ENCODE data around the gene SEMG2.

SEMG2 gene

DNA sequence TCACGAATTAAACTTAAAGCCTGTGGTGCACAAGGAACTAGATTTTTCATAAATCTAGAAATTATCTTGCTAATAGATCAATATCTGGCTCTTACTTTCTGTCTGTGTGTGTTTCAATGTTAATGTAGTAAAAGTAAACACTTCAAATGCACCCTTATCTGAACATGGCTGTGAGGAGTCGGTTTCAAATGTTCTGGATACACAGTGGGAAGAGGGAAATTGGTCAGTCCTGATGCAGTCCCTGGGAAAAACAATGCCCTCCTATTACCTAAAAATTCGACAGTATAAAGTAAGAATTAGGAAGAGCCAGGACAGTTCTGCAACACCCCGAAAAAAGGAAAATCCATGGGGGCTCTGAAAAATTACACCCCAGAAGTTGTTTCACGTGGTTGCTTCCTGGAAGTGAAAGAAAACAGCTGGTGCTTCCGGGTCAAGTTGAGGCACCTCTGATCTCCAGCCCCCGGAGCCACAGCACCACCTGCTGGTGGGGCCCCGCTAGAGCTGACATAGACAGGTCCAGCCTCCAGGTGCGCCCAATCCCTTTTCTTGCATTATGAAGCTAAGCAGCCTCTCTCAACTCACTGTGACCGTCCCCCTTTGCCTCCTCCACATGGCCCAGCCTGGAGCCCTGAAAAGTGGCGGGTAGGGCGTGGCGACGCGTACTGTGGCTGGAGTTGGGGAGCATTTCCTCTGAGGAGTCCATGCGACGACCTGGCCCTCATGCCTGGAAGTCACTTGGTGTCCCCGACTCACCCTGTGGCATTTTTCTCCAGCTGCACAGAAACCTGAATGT is 8.3 kb downstream of the SEMG2 start:
- peak; percentile 71 for DNase-seq

DNA sequence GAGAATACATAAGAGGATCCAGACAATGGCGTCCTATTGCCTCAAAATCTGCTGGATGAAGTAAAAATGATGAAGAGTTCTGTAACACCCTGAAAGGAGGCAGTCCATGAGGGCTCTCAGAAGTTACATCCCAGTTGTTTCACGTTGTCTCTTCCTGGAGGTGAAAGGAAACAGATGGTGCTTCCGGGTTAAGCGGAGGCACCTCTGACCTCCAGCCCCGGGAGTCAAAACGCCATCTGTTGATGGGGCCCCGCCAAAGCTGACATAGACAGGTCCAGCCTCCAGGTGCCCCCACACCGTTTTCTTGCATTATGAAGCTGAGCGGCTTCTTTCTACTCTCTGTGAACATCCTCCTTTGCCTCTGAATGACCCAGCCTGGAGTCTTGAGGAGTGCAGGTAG is 9.5 kb downstream of the SEMG2 start:
- no peak for DNase-seq

DNA sequence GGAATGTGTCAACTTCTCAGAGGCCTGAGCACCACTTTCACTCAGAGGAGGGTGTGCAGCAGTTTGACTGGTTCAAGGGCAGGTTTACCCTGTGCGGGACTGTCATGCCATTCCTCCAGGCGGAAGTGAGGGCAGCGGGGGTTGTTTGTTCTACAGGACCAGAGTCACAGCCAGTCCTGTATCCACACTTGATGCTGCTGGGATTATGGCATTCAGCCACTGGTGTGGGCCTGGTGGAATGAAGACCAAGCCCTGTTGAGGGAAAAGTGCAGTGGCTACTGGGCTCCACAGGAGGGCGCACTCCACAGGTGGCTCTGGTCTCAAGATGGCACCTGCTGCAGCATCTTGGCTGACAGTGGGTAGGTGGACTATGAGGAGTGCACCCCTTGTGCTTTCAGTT is 14.8 kb downstream of the SEMG2 start:
- DNase-seq: no peak

DNA sequence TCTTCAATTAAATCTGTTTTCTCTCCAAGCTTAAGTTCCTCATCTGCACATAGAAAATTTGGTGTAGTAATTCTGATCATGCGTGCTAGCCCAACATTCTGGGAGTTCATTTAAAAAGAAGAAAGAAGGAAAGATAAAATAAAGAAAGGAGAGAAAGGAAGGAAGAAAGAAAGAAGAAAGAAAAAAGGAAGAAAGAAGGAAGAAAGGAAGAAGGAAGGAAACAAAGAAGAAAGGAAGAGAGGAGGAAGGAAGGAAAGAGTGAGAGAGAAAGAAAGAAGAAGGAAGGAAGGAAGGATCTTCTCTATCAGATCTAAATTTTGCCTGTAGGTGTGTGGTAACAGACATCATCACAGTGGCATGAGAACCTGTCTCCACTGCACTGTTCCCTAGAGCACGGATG is 17.0 kb downstream of the SEMG2 start:
- DNase-seq: no peak

DNA sequence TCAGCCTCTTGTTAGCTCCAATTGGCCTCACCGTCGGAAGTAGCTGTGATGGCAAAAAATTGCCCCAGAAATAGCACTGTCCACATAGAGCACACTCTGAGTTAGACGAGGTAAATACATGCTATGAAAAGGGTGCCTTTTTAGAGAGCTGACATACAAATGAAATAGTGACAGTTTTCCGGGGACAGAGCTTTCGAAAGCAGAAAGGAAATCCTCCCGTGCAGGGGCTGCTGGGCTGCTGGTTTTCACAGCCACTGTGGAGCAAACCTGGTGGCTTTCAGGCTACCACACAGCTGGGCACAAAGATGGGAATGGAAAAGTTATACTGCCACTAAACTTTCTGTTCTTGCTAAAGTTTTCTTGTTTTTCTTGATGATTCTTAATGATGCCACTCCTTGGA is 24.9 kb downstream of the SEMG2 start:
- peak; percentile 13 for DNase-seq

DNA sequence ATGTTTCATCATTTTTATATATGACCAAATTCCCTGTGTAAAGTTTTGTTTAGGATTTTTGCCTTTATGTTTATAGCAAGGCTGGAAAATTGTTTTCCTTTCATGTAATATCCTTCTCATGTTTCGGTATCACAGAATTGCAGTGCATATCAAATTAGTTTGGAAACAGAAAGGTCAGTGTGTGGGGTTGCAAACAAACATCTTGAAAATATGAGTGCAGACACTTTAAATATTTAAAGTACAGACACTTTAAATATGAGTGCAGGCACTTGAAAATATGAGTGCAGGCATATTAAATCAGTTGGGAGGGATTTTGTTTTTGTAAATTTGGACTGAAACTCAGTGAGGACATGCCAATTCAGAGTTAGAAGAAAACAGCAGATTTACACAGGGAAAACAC is 26.7 kb downstream of the SEMG2 start:
- no peak for DNase-seq

DNA sequence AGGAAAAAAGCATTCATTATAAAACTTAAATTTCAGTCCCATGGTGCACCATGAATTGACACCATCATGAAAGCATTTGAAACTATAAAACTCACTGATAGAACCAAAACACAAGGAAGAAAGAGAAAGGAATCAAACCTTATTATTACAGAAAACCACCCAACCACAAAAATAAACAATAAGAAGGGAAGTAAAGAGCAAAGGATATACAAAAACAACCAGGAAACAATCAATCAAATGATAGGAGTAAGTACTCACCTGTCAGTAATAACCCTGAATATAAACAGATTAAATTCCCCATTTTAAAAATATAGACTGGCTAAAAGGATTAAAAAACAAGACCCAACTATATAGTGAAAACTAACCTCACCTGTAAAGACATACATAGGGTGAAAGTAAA is 27.4 kb downstream of the SEMG2 start:
- DNase-seq: no peak

DNA sequence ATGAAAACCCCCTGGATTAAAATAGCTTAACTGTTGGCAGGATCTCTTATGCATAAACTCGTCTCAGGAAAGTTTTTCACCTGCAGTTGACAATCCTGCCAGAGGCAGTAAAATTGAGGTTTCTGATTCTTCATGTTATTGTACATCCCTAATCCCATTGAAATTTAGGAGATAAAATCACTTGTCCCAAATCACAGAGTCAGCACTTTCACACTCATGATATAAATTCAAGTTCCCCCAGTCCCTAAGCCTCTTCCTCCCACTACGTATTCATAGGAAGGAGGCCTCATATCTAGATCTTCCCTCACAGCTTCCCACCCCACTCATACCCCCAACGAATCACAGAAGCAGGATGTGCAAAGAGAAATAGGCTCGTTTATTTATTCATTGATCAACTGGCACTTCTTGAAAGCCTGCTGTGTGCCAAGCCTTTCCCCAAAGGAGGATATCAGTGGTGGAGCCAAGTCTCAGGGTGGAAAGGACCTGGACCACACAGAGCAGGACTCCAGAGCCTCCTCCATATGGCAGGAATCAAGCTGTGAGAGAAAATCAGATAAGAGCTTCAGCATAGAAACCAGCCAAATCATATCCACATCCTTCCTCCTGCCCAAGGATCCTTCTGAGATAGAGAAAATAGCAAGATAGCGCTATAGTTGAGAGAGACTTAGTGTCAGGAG is 30.8 kb downstream of the SEMG2 start:
- no peak for DNase-seq

DNA sequence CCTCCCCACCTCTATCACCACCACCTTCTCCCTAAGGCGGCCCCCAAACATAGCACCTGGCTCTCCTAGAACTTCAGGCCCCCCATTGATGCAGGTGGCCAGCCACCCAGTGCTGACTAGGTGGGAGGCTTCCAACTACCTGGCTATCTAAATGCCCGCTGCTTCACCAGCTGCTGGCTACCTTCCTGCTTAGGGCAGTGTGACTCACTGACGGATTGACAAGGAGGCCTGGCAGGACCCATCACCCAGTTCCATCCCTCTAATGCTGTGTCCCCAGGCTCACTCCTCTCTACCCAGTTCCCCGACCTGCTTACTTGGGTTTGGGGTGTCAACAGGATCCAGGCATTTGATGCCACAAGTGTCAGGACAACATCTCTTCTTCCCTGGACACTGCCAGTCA is 32.1 kb downstream of the SEMG2 start:
- DNase-seq: no peak

DNA sequence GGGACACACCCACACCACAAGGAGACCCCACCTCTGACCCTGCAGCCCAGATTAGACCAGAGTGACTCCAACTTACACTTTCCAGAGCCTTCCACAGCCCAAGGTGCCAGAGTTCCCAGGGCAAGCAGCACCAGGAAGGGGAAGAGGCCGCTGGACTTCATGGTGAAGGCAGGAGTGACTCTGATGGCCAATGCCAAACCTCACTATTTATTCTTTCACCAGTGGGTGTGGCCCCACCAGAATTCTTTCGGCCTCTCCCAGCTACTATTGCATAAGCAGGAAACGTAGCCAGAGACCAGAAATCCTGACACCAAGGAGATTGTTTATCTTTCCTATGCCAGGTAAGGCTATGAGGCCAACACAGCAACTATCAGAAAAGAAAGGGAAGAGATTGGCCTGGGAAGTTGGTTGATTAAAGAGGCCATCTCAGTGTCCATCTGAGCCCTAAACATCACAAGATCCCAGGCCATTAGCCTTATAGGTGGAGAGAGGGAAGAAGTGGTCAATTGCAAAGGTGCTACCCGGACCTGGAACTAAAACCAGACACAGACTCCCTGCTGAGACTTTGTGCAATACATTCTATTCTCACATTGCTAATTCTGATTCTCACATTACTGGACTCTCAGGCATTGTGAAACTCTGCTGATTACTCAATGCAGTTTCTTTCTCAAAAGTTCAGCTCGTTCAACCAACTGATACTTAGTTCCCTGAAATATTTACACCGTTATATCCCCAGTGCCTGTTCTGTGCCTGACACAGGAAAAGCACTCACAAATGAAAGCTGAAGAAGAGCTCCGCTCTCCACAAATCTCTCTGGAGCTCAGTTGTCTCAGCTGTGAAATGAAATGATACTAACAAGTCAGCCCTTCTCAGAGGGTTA is 33.5 kb downstream of the SEMG2 start, which contains the start of gene SLPI:
SLPI (minus strand) TSS at position 182 of the 880 bp plus-strand sequence; CDS start at position 161, 21 bp downstream.
- peak; percentile 67 for DNase-seq

DNA sequence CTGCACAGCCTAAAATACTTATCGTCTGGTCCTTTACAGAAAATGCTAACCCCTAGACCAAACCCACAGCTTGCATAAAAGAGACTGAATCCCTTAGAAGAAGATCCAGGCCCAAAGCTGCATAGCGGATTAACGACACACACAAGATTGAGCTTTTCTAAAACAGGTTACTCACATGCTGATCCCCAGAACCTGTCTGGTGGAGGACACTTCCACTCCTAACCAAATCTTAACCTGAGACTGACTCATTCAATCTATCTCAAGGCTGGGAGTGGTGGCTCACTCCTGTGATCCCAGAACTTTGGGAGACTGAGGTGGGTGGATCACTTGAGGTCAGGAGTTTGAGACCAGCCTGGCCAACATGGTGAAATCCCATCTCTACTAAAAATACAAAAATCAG is 36.0 kb downstream of the SEMG2 start:
- DNase-seq: no peak

DNA sequence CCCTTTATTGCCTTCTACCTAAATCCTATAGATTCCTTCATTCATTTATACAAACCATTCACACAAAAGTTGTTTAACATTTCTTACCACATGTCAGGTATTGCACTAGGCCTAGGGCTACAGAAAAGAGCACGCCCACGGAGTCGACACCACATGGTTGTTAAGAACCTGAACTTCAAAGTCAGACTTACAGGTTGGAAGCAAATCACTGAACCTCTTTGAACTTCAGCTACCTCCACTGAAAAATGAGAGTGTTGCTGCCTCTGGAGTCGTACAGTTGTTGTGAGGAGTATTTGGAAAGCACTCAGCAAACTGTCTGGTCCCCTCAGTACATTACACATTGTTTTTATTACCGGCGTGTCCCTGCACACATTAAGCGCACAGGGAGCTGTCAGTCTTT is 36.5 kb downstream of the SEMG2 start:
- DNase-seq: no peak

DNA sequence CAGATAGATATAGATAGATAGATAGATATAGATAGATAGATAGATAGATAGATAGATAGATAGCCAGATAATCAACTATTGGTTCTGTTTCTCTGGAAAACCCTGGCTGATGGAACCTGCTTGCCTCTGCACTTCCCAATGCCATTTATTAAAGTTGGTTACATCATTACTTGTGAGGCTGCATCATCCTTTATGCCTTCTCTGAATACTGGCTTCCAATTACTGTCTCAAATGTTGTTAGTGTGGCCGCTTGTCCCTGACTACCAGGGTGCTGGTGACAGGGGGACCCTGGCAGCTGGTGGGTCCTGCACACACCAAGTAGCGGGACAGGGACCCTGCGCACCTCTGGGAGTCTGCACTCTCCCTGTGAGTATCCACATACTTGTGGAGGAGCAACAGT is 37.1 kb downstream of the SEMG2 start:
- DNase-seq: no peak

DNA sequence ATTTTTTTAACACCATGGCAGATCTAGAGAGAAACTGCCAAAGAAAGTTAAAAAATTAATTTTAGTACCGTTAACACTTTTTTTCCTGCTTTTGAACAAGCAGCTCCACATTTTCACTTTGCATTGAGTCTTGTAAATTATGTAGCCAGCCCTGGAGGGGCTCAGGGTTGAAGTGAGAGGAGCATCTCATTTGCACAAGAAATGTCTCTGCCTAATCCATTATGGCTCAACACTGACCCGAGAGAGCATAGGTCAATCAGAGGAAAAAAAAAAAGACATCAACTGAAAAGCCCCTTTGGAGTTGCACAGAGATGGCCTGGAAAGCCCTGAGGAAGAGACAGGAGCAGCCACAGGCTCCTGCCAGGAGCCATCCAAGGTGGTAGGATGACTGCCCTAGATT is 37.5 kb downstream of the SEMG2 start:
- DNase-seq: no peak

DNA sequence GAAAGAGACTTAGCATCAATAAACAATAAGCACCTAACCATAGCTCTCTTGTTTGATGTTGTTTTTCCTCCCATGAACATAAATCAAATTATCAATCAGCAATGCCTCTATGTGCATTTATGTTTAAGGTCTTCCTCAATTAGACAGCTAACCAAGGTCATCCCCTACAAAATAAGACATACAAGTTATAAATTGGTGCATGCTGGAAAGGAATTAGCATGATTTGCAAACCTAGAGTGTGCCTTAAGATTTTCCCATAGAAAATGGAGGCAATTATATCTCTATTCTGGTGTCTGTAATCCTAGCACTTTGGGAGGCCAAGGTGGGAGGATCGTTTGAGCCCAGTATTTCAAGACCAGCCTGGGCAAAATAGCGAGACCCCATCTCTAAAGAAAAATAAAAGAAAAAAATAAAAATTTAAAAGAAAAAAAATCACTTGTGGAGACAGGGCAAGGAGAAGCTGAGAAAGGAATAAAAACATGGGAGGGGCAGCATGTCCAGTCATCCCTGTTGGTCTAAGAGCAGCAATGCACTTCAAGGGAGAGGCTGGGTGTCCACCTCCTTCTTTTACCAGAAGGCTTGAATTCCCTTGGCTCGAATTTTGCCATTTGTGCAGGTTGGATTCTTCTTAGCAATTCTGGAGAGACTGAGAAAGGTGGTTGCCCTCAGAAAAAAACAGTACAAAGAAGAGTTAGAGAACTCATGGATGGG is 42.5 kb downstream of the SEMG2 start:
- no peak for DNase-seq

DNA sequence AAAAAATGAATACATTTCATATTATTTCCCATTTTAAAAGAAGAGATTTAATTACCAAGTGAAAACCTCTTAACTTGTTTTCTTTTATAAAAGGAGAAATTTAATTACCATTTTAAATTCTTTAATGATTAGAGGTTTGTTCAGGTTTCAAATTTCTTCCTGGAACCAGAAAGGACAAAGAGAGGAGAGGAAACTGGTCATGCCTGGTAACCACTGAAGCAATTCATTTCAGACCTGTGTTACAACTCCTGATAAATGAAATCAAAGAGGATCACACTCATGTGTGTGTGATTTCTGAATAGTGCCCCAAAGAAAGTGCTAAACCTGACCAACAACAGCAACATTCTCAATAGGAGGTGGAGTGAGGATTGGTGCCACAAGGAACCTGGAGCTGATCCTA is 45.8 kb downstream of the SEMG2 start:
- no peak for DNase-seq

DNA sequence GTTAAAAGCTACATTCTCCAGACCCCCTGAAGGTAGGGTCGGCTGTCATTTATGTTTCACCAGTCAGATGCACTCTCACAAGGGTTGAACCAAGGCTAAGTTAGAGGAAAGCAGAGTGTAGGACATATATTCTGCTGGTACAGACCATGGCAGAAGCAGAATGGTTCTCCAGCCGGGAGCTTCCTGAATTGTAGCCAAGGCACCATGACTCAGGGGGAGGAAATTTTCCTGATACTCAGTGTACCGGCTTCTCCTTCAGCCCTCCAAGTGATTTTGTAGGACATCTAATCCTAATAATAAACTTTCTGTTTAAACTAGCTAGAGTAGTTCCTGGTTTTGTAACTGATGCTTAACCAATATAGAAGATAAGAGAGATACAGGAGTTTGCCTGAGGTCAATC is 47.4 kb downstream of the SEMG2 start:
- DNase-seq: no peak

DNA sequence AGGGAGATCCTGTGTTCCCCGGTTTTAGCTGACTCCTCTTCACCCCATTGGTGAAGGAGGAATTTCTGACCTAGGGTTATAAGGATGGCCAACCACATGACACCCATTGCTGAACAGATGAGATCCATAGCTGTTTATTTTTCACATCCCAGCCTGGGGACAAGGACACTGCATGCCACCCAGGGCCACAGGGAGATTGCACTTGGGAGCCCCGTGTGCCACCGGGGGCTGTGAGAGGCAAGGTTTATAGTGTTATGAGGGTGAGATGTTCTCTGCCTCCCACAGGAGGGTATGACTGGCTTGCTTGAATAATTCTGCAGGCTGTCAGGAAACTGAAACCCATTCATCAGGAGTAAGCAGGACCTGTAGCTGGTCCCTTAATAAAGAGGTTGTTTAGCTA is 47.9 kb downstream of the SEMG2 start:
- DNase-seq: no peak

DNA sequence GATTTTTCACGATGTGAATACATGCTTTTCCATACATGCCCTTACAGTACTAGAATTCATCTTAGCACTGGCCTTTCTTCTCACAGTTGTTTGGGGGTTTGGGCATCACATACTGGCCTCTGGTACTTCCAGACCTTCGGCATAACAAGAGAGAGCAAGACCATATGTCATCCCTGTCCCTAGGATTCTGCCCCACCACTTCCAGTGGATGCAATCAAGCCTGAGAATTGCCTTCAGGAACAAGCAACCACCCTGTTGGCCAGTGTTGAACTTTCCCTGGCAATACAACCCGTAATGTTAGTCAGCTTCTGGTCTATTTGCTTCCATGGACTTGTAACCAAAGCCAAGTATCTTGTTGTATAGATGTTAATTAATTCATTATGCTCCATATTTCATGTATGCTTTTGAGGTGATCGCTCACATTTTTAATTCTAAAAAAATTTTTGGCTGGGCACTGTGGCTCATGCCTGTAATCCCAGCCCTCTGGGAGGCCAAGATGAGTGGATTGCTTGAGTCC is 48.6 kb downstream of the SEMG2 start:
- DNase-seq: no peak
